GM21529 (cell line): ENCODE data around the gene THY1.
A peak's percentile ranks its signal among the peaks of the same experiment; 100 is the strongest.
"Not testable (repeated sequence)": the region's sequence is repeated elsewhere in the genome, so short reads cannot be mapped to it uniquely, and the experiment has no call there.

Source experiments
- ATAC-seq: cut with Tn5 transposase; IDR thresholded peaks from one replicate; pipeline ENCODE4 v1.9.1; 2021; ENCODE audit not compliant: unreplicated experiment

Gene THY1

GRCh38 chr11:119389611-119390254, 33.2 kb downstream of the THY1 start:
- ATAC-seq: no peak

DNA sequence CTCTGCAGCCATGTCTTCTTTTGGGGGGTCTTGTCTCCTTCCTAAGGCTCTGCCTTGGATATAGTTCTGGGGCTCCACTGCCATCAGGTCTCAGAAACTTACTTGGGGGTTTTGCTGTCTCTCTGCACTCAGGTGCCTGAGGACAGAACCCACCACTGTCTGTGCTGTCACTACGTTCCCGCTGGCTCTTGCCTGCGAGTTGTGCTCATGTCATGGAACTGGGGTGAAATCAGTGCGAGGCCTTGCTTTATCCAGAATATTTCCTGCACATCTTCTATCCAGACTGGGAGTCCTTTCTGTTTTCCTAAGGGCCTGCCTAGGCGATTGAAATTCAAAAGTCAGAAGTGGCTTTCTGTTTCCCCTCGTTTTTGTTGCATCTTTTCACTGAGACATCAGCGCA, 34.9 kb downstream of the THY1 start:
- no peak for ATAC-seq

- no peak for ATAC-seq
These were observed 38.6 kb downstream of the THY1 start for GRCh38 chr11:119384332-119384731.

DNA sequence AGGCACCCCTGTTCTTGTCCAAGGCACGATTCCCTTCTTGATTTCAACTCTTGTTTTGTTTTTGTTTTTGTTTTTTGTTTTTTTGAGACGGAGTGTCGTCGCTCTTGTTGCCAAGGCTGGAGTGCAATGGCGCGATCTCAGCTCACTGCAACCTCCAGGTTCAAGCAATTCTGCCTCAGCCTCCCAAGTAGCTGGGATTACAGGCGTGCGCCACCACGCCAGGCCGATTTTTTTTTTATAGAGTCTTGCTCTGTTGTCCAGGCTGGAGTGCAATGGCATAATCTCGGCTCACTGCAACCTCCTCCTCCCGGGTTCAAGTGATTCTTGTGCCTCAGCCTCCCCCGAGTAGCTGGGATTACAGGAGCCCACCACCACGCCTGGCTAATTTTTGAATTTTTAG, 40.5 kb downstream of the THY1 start:
- not testable (repeated sequence) for ATAC-seq

GRCh38 chr11:119382101-119382500, 40.9 kb downstream of the THY1 start:
- no peak for ATAC-seq

- peak; percentile 99 for ATAC-seq
These were observed 41.6 kb downstream of the THY1 start, which contains the start of gene USP2 for GRCh38 chr11:119381181-119381988. Gene USP2 (minus strand): TSS chr11:119381690. CDS start chr11:119373480, 8,210 bp downstream.

GRCh38 chr11:119380827-119381180, 42.2 kb downstream of the THY1 start:
- no peak for ATAC-seq

- no peak for ATAC-seq
These were observed 42.7 kb downstream of the THY1 start for GRCh38 chr11:119380160-119380826.

DNA sequence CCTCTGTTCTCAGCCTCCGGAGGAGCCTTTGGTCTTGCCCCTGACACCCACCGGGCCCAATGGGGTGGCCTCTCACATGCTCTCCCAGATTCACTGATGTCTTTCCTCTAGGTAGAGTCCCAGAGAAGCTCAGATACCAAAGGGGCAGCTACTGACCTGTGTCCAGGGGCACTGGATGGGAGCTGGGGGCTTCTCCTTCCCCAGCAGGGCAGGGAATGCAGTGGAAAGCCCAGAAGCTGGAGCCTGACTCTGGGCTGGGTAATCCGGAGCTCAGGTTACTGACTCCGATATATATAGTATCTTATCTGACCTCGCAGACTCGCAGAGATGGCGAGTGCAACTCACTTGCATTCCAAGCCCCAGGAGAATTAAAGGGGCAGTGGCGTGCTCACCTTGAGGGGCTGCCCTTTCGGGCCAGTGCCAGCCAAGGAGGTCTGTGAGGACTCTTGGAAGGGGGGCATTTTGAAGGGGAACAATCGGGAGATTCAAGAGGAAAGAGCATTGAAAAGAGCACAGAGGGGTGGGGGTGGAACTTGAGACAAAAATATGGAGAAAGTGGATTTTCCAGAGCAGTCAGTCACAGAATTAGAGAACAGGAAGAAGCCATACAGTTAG, 44.0 kb downstream of the THY1 start:
- no peak for ATAC-seq

GRCh38 chr11:119377961-119378667, 44.9 kb downstream of the THY1 start:
- ATAC-seq: no peak

- no peak for ATAC-seq
These were observed 45.7 kb downstream of the THY1 start for GRCh38 chr11:119377112-119377901.

DNA sequence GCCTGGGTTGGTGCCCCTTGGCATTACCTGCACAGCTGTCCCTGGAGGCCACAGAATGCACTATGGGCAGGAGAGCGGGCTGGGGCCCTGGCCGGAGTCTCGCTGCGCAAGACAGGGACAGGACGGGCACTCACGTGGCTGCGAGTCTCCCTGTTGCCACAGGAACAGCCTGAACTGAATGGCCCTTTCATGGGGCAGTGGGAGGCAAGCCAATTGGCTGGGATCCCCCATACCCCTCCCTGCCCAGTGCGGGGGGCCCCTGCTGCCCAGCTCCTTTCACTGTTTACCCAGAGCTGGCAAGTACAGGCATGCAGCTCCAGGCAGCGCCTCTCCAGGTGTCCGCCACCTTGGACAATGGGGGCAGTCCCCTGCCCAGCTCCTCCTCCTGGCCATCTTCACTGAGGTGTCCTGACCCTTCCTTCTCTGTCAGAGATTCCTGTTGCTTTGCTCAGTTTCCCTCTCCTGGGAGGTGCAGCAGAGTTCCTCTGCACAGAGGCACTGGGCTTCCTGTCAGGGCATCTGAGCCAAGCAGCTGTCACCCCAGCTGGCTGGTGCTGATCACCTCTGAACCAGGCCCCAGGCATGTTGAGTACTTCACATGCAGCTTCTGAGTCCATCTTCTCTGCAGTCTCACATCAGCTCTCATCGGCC, 46.6 kb downstream of the THY1 start:
- ATAC-seq: no peak

DNA sequence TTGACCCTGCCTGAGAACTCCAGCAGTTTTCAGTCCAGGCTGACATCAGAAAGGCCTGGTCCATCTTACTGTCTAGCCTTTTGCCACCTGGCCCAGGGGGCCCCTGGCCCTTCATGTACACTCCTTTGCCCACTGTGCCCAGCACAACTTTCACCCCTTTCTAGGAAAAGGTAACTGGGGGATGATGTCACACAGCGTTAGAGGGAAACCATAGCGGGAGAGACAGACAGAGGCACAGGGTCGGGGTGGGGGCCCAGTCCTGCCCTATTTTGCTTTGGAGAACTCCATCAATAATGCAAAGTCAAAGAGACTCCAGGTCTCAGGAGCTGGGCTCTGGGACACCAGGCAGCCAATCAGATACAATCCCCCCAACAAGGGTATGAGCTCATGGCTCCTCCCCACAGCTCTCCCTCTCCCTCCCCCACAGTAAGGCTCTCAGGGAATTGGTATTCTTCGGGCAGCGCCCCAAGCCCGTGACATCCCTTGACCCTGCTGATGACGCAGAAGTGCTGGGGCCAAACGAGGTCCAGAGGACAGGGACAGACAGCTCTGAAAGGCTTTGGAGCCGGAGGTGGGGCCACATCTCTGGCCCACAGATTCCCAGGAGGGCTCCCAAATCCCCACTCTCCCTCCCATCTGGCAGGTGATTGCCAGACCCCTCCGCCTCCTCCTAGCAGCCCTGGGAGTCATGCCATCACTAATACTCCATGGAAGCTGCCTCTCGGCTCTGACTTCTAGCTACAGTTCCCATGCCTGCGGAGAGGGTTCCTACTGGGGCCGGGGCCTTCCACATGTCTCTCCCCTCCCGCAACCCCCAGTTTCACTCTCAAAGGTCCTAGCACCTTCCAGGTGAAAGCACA, 47.4 kb downstream of the THY1 start:
- ATAC-seq: no peak

- ATAC-seq: no peak
These were observed 48.2 kb downstream of the THY1 start for GRCh38 chr11:119374632-119375336.

DNA sequence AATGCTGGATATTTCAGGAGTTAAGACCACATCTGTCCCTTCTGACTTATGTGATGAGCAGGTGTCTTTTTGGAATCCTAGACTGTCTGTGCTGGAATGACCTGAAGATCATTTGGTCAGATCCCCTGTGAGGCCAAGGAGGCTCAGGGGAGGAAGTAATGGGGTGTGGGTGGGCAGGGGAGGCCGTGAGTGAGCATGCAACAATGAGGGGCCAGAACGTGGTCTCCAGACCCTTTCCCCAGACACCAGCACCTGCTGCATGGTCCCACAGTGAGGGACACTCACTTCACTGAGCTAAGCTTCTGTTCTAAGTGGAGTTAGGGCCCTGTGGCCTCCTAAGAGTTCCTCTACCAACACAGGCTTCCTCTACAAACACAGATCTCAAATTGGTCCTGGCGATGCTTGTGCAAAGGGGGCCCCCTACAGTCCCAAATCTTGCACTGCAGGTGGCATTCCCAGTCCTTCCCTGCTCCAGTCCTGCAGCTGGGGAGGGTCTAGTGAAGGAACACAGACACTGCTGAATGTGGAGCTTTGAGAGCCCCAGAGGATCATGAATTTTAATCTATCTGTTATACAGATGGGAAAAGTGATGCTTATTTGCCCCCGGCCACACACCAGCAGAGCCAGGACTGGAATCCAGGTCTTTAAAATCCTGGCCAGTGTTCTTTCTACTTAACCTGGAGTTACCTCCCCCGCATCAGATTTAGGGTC, 48.9 kb downstream of the THY1 start:
- ATAC-seq: no peak

DNA sequence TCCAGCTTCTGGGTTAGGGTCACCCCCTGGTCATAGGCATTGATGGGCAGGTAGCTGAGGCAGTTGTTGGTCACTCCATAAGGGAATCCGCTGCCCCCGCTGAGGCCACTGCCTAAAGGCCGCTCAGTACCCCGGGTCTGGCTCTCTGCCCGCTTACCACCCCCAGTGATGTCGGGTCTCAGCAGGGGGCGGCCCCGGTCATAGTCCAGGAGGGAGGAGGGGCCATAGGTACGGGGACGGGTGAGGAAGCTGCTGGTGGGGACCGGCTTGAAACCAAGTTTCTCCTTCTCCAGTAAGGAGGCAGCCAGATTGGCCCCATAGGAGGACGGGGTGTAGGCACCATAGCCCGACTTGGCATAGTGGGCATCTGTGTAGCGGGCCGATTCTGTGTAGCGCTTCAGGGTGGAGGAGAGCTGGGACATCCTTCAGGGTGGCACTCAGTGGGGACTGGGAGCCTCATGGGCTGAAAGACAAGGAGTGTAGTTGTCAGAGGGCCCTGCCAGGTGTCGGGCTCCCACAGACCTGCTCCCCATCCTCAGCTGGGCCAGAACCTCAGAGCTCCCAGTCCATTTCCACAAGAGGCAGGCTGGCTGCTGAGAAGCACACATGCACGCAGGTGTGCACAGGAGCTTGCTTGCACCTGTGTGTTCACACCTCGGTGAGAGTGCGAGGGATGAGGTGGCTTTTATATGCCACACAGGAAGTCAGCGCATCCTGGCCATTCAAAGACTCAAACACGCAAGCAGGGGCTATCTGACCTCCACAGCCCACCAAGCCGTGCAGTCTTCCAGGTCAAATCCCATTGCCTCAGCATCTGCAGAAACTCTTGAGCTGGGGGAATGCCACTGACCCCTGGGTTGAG, 49.7 kb downstream of the THY1 start:
- ATAC-seq: no peak
